K562 (cell line): ENCODE results near the gene NR1H2. TPM values are rescaled to one million over a fixed set of nuclear protein-coding genes. Genes with fewer than 3 reads are reported as not detected.

Experiments
- ATAC-seq: fragments of 200-7000 bp; cut with Tn5 transposase; 3 replicates; pipeline ENCODE4 v1.9.1; 2020; ENCODE audit warnings: moderate library complexity
- BruUV-seq: library from RNA; stranded (reverse); fragments of 400-500 nt; replicated peaks from 2 replicates; lab custom pipeline; 2021; lab: Mats Ljungman, UMichigan
- CTCF ChIA-PET: fragments of 300-600 bp; formaldehyde crosslinking; extraction: SDS; loops from one replicate; lab custom pipeline; 2021; ENCODE audit warnings: low intra/inter-chr PET ratio; lab: Yijun Ruan, JAX
- POLR2A ChIA-PET: fragments of 300-600, 350-650 bp; sonication (Branson Sonifier 250); formaldehyde crosslinking; extraction: SDS; loops from one replicate; lab custom pipeline; 2021; ENCODE audit warnings: antibody characterized with exemption, inconsistent platforms; lab: Yijun Ruan, JAX
- DNase-seq, 4 experiments: peaks; one replicate each; pipeline versions ENCODE4 v3.0.0 to v3.0.0-alpha.2; 2011 to 2018; ENCODE audit warnings: low spot score in 3 of 4, mixed read lengths in 3 of 4; ENCODE audit errors: extremely low read depth in 1 of 4
- FAIRE-seq: peaks from 2 replicates; lab custom pipeline; 2011; peaks lifted over from hg19 to GRCh38; lab: Jason Lieb, UNC
- H2AFZ ChIP-seq: 2 replicates; pipeline ENCODE4 v1.6.0; 2011; ENCODE audit warnings: low read depth, low read length, control low read depth, inconsistent platforms
- H3K27ac ChIP-seq: fragments of 200-600 bp; 3 replicates; pipeline ENCODE4 v1.8.0; 2011; ENCODE audit warnings: low read depth, mild to moderate bottlenecking, control low read depth, inconsistent platforms, low read length, moderate library complexity, mixed read lengths; ENCODE audit errors: extremely low read depth
- H3K27me3 ChIP-seq, 2 experiments: fragments of 300-600 bp in 1 of 2; 2 replicates in 1 of 2; 3 replicates in 1 of 2; pipeline versions ENCODE4 v1.6.0 to v1.8.0; 2011; ENCODE audit warnings: inconsistent platforms in 2 of 2, low read length in 2 of 2, mild to moderate bottlenecking in 1 of 2, mixed read lengths in 1 of 2, moderate library complexity in 1 of 2; ENCODE audit not compliant: control insufficient read depth in 2 of 2, insufficient read depth in 2 of 2
- H3K36me3 ChIP-seq: fragments of 300-600 bp; 3 replicates; pipeline ENCODE4 v1.8.0; 2011; ENCODE audit warnings: mild to moderate bottlenecking, low read length, inconsistent platforms; ENCODE audit not compliant: control insufficient read depth, insufficient read depth
- H3K4me1 ChIP-seq, 2 experiments: fragments of 200-600 bp in 1 of 2; replicated peaks in 1 of 2; 2 replicates in 1 of 2; 3 replicates in 1 of 2; pipeline versions ENCODE4 v1.5.1 to v1.8.0; 2011; ENCODE audit warnings: inconsistent platforms in 2 of 2, low read length in 2 of 2, mild to moderate bottlenecking in 1 of 2, mixed read lengths in 1 of 2, moderate library complexity in 1 of 2; ENCODE audit not compliant: control insufficient read depth in 2 of 2, insufficient read depth in 2 of 2
- H3K4me2 ChIP-seq: 2 replicates; pipeline ENCODE4 v1.6.1; 2011; ENCODE audit warnings: low read length, control low read depth, inconsistent platforms, mixed read lengths; ENCODE audit not compliant: insufficient read depth
- H3K4me3 ChIP-seq: fragments of 200-600 bp; sonication (generic), shearing (Covaris generic); 2 replicates; pipeline ENCODE4 v1.5.1; 2016; ENCODE audit warnings: control low read depth, inconsistent platforms
- H3K79me2 ChIP-seq: fragments of 200-600 bp; 3 replicates; pipeline ENCODE4 v1.8.0; 2011; ENCODE audit warnings: low read length, inconsistent platforms; ENCODE audit not compliant: control insufficient read depth, insufficient read depth
- H3K9ac ChIP-seq, 2 experiments: 2 replicates each; pipeline versions ENCODE4 v1.6.0 to v1.6.1; 2011; ENCODE audit warnings: low read depth in 2 of 2, low read length in 2 of 2, control low read depth in 1 of 2, inconsistent platforms in 1 of 2, mild to moderate bottlenecking in 1 of 2, mixed read lengths in 1 of 2; ENCODE audit not compliant: insufficient read depth in 1 of 2
- H3K9me1 ChIP-seq: one replicate; pipeline ENCODE4 v1.6.0; 2011; ENCODE audit warnings: inconsistent platforms, mild to moderate bottlenecking, low read length, moderate library complexity; ENCODE audit not compliant: control insufficient read depth, insufficient read depth
- H3K9me3 ChIP-seq: replicated peaks from 2 replicates; pipeline ENCODE4 v1.5.1; 2011; ENCODE audit warnings: low read depth, low read length, inconsistent platforms; ENCODE audit not compliant: control insufficient read depth, insufficient read depth
- H4K20me1 ChIP-seq: replicated peaks from 2 replicates; pipeline ENCODE4 v1.6.1; 2011; ENCODE audit warnings: low read length, inconsistent platforms, mixed read lengths; ENCODE audit not compliant: control insufficient read depth, insufficient read depth
- BACH1 ChIP-seq: fragments of 200-800 bp; sonication (Bioruptor generic); IDR thresholded peaks from 2 replicates; pipeline ENCODE4 v1.6.1; 2016; ENCODE audit warnings: missing genetic modification characterization, missing compliant biosample characterization
- ESRRB ChIP-seq: fragments of 250-450 bp; sonication (Bioruptor Pico); IDR thresholded peaks from 2 replicates; pipeline ENCODE4 v1.5.0; 2020; ENCODE audit warnings: mild to moderate bottlenecking, moderate library complexity, borderline replicate concordance
- MXI1 ChIP-seq: IDR thresholded peaks from 2 replicates; pipeline ENCODE4 v1.6.1; 2011; ENCODE audit warnings: low read depth, mild to moderate bottlenecking, improper control_type of control experiment, low read length
- NFATC3 ChIP-seq: fragments of 450-650 bp; IDR thresholded peaks from 2 replicates; pipeline ENCODE4 v1.6.1; 2017; ENCODE audit warnings: mild to moderate bottlenecking
- PML ChIP-seq: IDR thresholded peaks from 2 replicates; pipeline ENCODE4 v1.6.1; 2012; ENCODE audit warnings: low read length, inconsistent platforms
- POLR2AphosphoS5 ChIP-seq: IDR thresholded peaks from 2 replicates; pipeline ENCODE4 v1.6.1; 2011; ENCODE audit warnings: mild to moderate bottlenecking, low read depth, low read length, moderate library complexity; ENCODE audit not compliant: control insufficient read depth, insufficient read depth
- RBM15 ChIP-seq: fragments of 200-400 bp; formaldehyde crosslinking; IDR thresholded peaks from 2 replicates; pipeline ENCODE4 v1.6.1; 2018; ENCODE audit warnings: mild to moderate bottlenecking, low read length, moderate library complexity; ENCODE audit not compliant: insufficient read depth
- SMARCC2 ChIP-seq: fragments of 450-650 bp; IDR thresholded peaks from 2 replicates; pipeline ENCODE4 v1.6.1; 2017; ENCODE audit warnings: antibody characterized with exemption, moderate library complexity, mild to moderate bottlenecking, low read depth
- SP2 ChIP-seq: IDR thresholded peaks from 2 replicates; pipeline ENCODE4 v1.6.1; 2011; ENCODE audit warnings: mild to moderate bottlenecking, low read depth, low read length, moderate library complexity; ENCODE audit not compliant: poor library complexity, severe bottlenecking; ENCODE audit errors: extremely low read depth
- STAT5B ChIP-seq: fragments of 250-450 bp; sonication (Bioruptor Pico); IDR thresholded peaks from 2 replicates; pipeline ENCODE4 v1.8.0; 2021; ENCODE audit warnings: mild to moderate bottlenecking, inconsistent platforms
- TBL1XR1 ChIP-seq, 2 experiments: IDR thresholded peaks; 2 replicates each; pipeline ENCODE4 v1.6.1; 2012; ENCODE audit warnings: improper control_type of control experiment in 2 of 2, low read length in 2 of 2, mild to moderate bottlenecking in 1 of 2
- WGBS: fragments of 100-300 bp; shearing (Covaris generic); methylation state at CpG from one replicate; pipeline ENCODE4 v1.1.6; 2016; ENCODE audit warnings: low coverage, mixed read lengths; ENCODE audit not compliant: insufficient coverage; ENCODE audit errors: missing lambda C conversion rate; 5-methylcytosine and 5-hydroxymethylcytosine counted together
- in situ Hi-C: fragments of 300-500 bp; cut with MboI; formaldehyde crosslinking; loops from 4 replicates; pipeline ENCODE4 v1.15.0; 2018; ENCODE audit warnings: inconsistent platforms, mixed read lengths
- intact Hi-C: fragments of 100-400 bp; cut with micrococcal nuclease; formaldehyde crosslinking; loops from 2 replicates; pipeline ENCODE4 v1.14.2; 2022
- polyA plus RNA-seq, 8 experiments: library from polyadenylated mRNA; depleted of rRNA in 4 of 8; stranded (reverse) in 5 of 8; unstranded in 3 of 8; fragments of >200 nt; fragmentation: Nextera tagmentation in 2 of 8; fragmentation: Illumina TruSeq in 1 of 8; extraction: Ambion mirVana in 2 of 8; extraction: Trizol in 1 of 8; gene quantifications; 2 replicates each; pipeline versions ENCODE4 v1.2.1 to v1.2.3, GENCODE V29; 2011 to 2014; ENCODE audit warnings: inconsistent platforms in 1 of 8, missing spikeins in 1 of 8
- total RNA-seq, 7 experiments: library from RNA; depleted of rRNA in 6 of 7; stranded (reverse); fragments of >200 nt in 6 of 7; fragmentation: Illumina TruSeq in 2 of 7; extraction: Trizol in 2 of 7; gene quantifications; 2 replicates each; pipeline versions ENCODE4 v1.2.1 to v1.2.3, GENCODE V29; 2011 to 2021; ENCODE audit warnings: low replicate concordance in 1 of 7
- TF ChIP-seq, protein P1 (sequence below): fragments of 450-650 bp; IDR thresholded peaks from 2 replicates; pipeline ENCODE4 v1.6.1; 2016; ENCODE audit warnings: antibody characterized with exemption
- TF ChIP-seq, protein P2 (sequence below): fragments of 450-650 bp; IDR thresholded peaks from 2 replicates; pipeline ENCODE4 v1.6.1; 2018; ENCODE audit not compliant: partially characterized antibody
- TF ChIP-seq, protein P3 (sequence below): sonication (generic); formaldehyde crosslinking; IDR thresholded peaks from 2 replicates; pipeline ENCODE4 v1.8.1; 2023; ENCODE audit warnings: mild to moderate bottlenecking, missing genetic modification reagents

Gene NR1H2
- total and polyA plus RNA-seq, 9 of the 15 experiments (the other 6 are each of a cell fraction or from before 2014, with no cell fraction given), result 0.11 to 73.8 (median 24.0) TPM

DNA sequence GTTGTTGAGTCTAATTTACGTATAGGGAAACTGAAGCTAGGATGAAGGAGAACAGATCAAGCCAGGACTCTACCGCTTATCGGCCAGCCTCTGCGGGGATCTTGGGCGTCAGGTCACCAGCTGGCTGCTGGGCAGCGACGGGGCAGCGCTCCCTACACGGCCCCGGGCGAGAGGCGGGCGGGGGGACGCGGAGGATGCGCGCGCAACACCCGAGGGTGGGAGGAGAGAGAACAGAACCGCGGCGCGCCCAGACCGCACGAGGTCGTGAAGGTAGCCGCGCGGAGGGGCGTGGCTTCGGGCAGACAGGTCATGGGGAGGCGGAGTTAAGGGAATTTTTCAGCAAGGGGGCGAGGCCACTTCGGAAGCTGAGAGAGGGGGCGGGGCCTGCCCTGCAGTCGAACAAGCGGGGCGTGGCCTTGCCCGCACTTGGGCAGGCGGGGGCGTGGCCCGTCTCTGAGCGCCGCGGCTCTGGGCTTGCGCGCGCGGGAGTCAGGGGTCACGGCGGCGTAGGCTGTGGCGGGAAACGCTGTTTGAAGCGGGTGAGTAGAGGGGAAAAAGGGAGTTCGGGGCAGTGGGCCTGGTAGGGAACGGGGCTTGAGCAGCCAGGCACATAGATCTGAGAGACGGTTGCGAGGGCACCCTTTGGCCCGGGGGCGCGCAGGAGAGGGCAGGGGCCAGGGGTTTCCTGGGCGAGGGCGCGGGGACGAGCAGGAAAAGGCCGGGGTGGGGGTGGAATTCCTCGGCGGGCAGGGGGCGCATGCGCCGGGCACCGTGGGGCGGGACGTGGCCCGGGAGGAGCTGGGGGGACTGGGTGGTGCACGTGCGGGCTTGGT is 7.8 kb downstream of the NR1H2 start, which contains the start of gene POLD1:
Gene POLD1, plus strand, starts transcription at position 496 of the 833 bp plus-strand sequence. CDS start 14,505 bp downstream, outside the sequence.
- intact Hi-C loops (no loop called here), in situ Hi-C loops (no loop called here)
- Histone ChIP-seq H2AFZ (peak within 1 kb of the TSS; percentile 88), H3K9ac (peak within 1 kb of the TSS; percentile 81 to 95), H3K9me3 (no peaks in the 10 kb centered on the region), H3K27me3 (no peaks in the 10 kb centered on the region), H4K20me1 (peaks cover 5% of the 10 kb centered on the region), H3K4me2 (peak within 1 kb of the TSS; percentile 94), H3K4me1 (peaks cover 11 to 72% of the 10 kb centered on the region in 2 experiments), H3K4me3 (peak within 1 kb of the TSS; percentile 51), H3K9me1 (no peaks in the 10 kb centered on the region), H3K27ac (peak within 1 kb of the TSS; percentile 93), H3K79me2 (peaks cover 57% of the 10 kb centered on the region), H3K36me3 (peaks cover 77% of the 10 kb centered on the region)
- CTCF ChIA-PET, result interaction anchor here (0.7 kb wide), 1 partner anchor 336 kb away, joined by 5 read pairs; no protein-coding TSS in a partner anchor
- BruUV-seq, result no TSS peak
- POLR2A ChIA-PET, result interaction anchor here (0.6 to 2.2 kb wide), 16 partner anchors 9 to 833 kb away, joined by 3 to 17 read pairs (median 3); partner anchors contain the start of gene NR1H2
- ATAC-seq, result peak; percentile 91
- WGBS, result under 1% methylated on average over 57 of the region's 78 CpGs
- FAIRE-seq, result peak; percentile 97
- DNase-seq, result peak; percentile 95 to 99 (median 98)
- TF ChIP-seq SP2 (no peak), BACH1 (no peak), RBM15 (no peak), POLR2AphosphoS5 (0 out of 2 replicates have a peak, but pooled peaks have one; percentile 11), NFATC3 (no peak), SMARCC2 (no peak), MXI1 (peak; percentile 46; the same call in 1 of the 2 replicates), ESRRB (CRISPR knock-in tag) (no peak), PML (peak; percentile 45), TBL1XR1 (IDR thresholded peaks at IDR 0.05; ENCODE audit: low read length in 2 of 2) (peak in 1 of 2 experiments; percentile 32; a peak in 1 of 4 replicates), STAT5B (CRISPR knock-in tag) (no peak)
- TF ChIP-seq, protein P1, sequence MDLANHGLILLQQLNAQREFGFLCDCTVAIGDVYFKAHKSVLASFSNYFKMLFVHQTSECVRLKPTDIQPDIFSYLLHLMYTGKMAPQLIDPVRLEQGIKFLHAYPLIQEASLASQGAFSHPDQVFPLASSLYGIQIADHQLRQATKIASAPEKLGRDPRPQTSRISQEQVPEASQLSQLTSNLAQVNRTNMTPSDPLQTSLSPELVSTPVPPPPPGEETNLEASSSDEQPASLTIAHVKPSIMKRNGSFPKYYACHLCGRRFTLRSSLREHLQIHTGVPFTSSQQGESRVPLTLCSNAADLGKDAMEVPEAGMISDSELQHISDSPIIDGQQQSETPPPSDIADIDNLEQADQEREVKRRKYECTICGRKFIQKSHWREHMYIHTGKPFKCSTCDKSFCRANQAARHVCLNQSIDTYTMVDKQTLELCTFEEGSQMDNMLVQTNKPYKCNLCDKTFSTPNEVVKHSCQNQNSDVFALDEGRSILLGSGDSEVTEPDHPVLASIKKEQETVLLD, result peak; percentile 88
- TF ChIP-seq, protein P2, sequence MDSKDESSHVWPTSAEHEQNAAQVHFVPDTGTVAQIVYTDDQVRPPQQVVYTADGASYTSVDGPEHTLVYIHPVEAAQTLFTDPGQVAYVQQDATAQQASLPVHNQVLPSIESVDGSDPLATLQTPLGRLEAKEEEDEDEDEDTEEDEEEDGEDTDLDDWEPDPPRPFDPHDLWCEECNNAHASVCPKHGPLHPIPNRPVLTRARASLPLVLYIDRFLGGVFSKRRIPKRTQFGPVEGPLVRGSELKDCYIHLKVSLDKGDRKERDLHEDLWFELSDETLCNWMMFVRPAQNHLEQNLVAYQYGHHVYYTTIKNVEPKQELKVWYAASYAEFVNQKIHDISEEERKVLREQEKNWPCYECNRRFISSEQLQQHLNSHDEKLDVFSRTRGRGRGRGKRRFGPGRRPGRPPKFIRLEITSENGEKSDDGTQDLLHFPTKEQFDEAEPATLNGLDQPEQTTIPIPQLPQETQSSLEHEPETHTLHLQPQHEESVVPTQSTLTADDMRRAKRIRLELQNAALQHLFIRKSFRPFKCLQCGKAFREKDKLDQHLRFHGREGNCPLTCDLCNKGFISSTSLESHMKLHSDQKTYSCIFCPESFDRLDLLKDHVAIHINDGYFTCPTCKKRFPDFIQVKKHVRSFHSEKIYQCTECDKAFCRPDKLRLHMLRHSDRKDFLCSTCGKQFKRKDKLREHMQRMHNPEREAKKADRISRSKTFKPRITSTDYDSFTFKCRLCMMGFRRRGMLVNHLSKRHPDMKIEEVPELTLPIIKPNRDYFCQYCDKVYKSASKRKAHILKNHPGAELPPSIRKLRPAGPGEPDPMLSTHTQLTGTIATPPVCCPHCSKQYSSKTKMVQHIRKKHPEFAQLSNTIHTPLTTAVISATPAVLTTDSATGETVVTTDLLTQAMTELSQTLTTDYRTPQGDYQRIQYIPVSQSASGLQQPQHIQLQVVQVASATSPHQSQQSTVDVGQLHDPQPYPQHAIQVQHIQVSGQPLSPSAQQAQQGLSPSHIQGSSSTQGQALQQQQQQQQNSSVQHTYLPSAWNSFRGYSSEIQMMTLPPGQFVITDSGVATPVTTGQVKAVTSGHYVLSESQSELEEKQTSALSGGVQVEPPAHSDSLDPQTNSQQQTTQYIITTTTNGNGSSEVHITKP, result peak; percentile 47
- TF ChIP-seq, protein P3, sequence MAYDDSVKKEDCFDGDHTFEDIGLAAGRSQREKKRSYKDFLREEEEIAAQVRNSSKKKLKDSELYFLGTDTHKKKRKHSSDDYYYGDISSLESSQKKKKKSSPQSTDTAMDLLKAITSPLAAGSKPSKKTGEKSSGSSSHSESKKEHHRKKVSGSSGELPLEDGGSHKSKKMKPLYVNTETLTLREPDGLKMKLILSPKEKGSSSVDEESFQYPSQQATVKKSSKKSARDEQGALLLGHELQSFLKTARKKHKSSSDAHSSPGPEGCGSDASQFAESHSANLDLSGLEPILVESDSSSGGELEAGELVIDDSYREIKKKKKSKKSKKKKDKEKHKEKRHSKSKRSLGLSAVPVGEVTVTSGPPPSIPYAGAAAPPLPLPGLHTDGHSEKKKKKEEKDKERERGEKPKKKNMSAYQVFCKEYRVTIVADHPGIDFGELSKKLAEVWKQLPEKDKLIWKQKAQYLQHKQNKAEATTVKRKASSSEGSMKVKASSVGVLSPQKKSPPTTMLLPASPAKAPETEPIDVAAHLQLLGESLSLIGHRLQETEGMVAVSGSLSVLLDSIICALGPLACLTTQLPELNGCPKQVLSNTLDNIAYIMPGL (CRISPR knock-in tag), result 0 out of 2 replicates have a peak, but pooled peaks have one; percentile 19
